ENCODE measurements around the gene PAX4. TPM values are rescaled to one million over a fixed set of nuclear protein-coding genes. Genes with fewer than 3 reads are reported as not detected.

PAX4 gene
- total and polyA plus RNA-seq, 7 experiments from 2014 or later: not detected

DNA sequence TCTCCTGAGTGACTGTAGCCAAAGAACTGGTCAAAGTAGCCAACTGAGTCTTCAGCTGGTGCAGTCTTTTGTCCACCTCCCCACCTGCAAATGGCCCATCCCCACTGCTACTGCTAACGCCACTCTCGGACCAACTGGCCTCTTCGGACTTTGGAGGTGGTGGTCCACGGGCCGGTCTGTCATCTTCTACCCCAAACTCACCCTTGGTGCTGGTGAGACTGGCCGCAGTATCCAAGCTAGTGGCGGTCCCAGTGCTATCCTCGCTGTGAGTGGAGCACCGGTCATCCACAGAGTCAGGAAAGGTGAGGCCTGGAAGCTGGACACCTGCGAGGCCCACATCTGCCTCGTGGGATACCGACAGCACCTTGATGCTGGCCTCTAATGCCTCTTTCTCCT, 33.3 kb downstream of the PAX4 start:
- DNase-seq (no peak), ATAC-seq (no peak)
- no peaks in the 10 kb centered on the region for H3K27me3 ChIP-seq (ENCODE audit: control insufficient read depth in 2 of 2, insufficient read depth in 2 of 2, low read length in 2 of 2)
- peak overlapping the region; percentile 86 to 98 (median 92) for H3K4me3 Mint-ChIP-seq
- H3K9me3 Mint-ChIP-seq: peaks cover 0 to 2% (median 0%) of the 10 kb centered on the region in 11 donors
- ChIA-PET POLR2A (interaction anchor here (0.9 to 5.9 kb wide), 4 partner anchors 67 to 192 kb away, joined by 3 to 40 read pairs (median 12); partner anchors contain the start of genes SND1 and ZNF800), CTCF (no interaction called here)
- H3K4me1 Mint-ChIP-seq: peaks cover 50 to 90% (median 80%) of the 10 kb centered on the region in 7 donors
- intact Hi-C loops (cut with micrococcal nuclease): loop anchor here (1.0 to 10.0 kb wide), 11 partner anchors 172 to 1638 kb away; partner anchors contain the start of genes HILPDA (in 2 of the 2), RBM28 (in 2 of the 2), ATP6V1F (in 1 of the 2) and IMPDH1 (in 1 of the 2)
- peak overlapping the region; percentile 87 for H3K4me3 ChIP-seq (ENCODE audit: low read length)
- peak overlapping the region; percentile 88 for H3K27ac ChIP-seq (ENCODE audit: low read depth, low read length)
- H3K4me1 ChIP-seq (ENCODE audit: control insufficient read depth in 2 of 2, insufficient read depth in 2 of 2, low read length in 2 of 2): peaks cover 45 to 55% of the 10 kb centered on the region in 2 donors
- peaks cover 8 to 38% (median 10%) of the 10 kb centered on the region in 5 donors for H3K36me3 Mint-ChIP-seq
- H3K9me3 ChIP-seq (ENCODE audit: control insufficient read depth in 2 of 3, low read length in 3 of 3): no peaks in the 10 kb centered on the region
- no peaks in the 10 kb centered on the region for H3K27me3 Mint-ChIP-seq
- H3K36me3 ChIP-seq (ENCODE audit: control insufficient read depth in 2 of 3, insufficient read depth in 3 of 3, low read length in 3 of 3): peaks cover 0 to 29% (median 6%) of the 10 kb centered on the region in 3 experiments
- peak overlapping the region; percentile 77 to 97 (median 94) for H3K27ac Mint-ChIP-seq

DNA sequence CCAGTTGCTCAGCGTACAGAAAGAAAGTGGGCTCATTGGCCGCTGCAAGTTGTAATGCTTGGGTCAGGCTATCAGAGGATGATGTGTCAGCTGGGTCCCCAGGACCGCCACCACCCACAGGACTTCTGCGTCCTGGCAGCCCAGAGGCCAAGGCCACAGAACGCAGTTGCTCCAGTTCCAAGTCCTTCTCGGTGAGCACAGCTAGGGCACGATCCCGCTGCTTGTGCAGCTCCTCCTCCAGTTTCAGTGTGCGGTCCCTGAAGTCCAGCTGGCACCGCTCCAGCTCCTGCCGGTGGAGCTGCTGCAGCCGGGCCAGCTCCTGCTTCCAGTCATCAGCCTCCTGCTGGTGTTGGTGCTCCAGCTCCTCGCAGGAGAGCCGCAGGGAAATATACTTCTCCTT, 35.6 kb downstream of the PAX4 start:
- no peaks in the 10 kb centered on the region for H3K27me3 Mint-ChIP-seq
- peak overlapping the region in 4 of 10 donors; percentile 32 to 93 (median 88) for H3K4me3 Mint-ChIP-seq
- Histone ChIP-seq H3K4me3 (ENCODE audit: low read length) (no peak overlapping the region), H3K9me3 (ENCODE audit: control insufficient read depth in 2 of 3, low read length in 3 of 3) (no peaks in the 10 kb centered on the region), H3K27ac (ENCODE audit: low read depth, low read length) (no peak overlapping the region), H3K36me3 (ENCODE audit: control insufficient read depth in 2 of 3, insufficient read depth in 3 of 3, low read length in 3 of 3) (peaks cover 0 to 43% (median 6%) of the 10 kb centered on the region in 3 experiments), H3K27me3 (ENCODE audit: control insufficient read depth in 2 of 2, insufficient read depth in 2 of 2, low read length in 2 of 2) (no peaks in the 10 kb centered on the region), H3K4me1 (ENCODE audit: control insufficient read depth in 2 of 2, insufficient read depth in 2 of 2, low read length in 2 of 2) (peaks cover 37 to 43% of the 10 kb centered on the region in 2 donors)
- peak overlapping the region in 1 of 9 donors; percentile 26 for H3K27ac Mint-ChIP-seq
- no peak for ATAC-seq
- H3K9me3 Mint-ChIP-seq: peaks cover 0 to 2% (median 0%) of the 10 kb centered on the region in 11 donors
- intact Hi-C loops (cut with micrococcal nuclease): loop anchor here in 1 of 2 donors (10.0 kb wide), 1 partner anchor 552 kb away; no protein-coding TSS in a partner anchor
- ChIA-PET POLR2A (no interaction called here), CTCF (interaction anchor here (1.1 kb wide), 1 partner anchor 138 kb away, joined by 3 read pairs; no protein-coding TSS in a partner anchor)
- H3K36me3 Mint-ChIP-seq: peaks cover 8 to 57% (median 15%) of the 10 kb centered on the region in 5 donors
- DNase-seq: no peak
- H3K4me1 Mint-ChIP-seq: peaks cover 43 to 88% (median 79%) of the 10 kb centered on the region in 7 donors

DNA sequence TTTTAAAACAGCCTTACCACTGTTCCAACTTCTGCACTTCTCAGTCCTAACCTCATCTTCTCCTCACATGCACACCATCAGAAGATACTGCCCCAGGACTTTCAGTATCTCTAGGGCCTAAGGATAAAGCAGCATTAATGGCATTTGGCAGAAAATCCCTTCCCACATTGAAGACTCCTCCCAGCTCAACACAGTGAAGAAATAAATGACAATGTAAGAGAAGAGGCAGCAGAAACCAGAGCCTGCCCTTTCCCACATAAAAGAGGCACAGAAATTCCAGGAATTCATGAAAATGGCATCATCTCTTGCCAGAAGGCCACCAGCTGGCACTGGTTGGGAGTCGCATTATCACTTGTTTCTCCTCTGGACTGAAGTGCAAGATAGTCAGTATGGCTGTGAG, 36.2 kb downstream of the PAX4 start:
- ATAC-seq (no peak), DNase-seq (no peak)
- peaks cover 37 to 43% of the 10 kb centered on the region in 2 donors for H3K4me1 ChIP-seq (ENCODE audit: control insufficient read depth in 2 of 2, insufficient read depth in 2 of 2, low read length in 2 of 2)
- H3K36me3 ChIP-seq (ENCODE audit: control insufficient read depth in 2 of 3, insufficient read depth in 3 of 3, low read length in 3 of 3): peaks cover 0 to 43% (median 6%) of the 10 kb centered on the region in 3 experiments
- POLR2A ChIA-PET: no interaction called here
- peak overlapping the region in 2 of 9 donors; percentile 9 to 57 for H3K27ac Mint-ChIP-seq
- H3K27me3 Mint-ChIP-seq: no peaks in the 10 kb centered on the region
- CTCF ChIA-PET: interaction anchor here (1.1 kb wide), 1 partner anchor 138 kb away, joined by 3 read pairs; no protein-coding TSS in a partner anchor
- H3K4me3 ChIP-seq (ENCODE audit: low read length): no peak overlapping the region
- H3K9me3 ChIP-seq (ENCODE audit: control insufficient read depth in 2 of 3, low read length in 3 of 3): no peaks in the 10 kb centered on the region
- H3K9me3 Mint-ChIP-seq: peaks cover 0 to 2% (median 0%) of the 10 kb centered on the region in 11 donors
- peak overlapping the region in 4 of 10 donors; percentile 7 to 86 (median 33) for H3K4me3 Mint-ChIP-seq
- H3K36me3 Mint-ChIP-seq: peaks cover 8 to 57% (median 19%) of the 10 kb centered on the region in 5 donors
- intact Hi-C loops (cut with micrococcal nuclease): loop anchor here in 1 of 2 donors (10.0 kb wide), 1 partner anchor 553 kb away; no protein-coding TSS in a partner anchor
- no peak overlapping the region for H3K27ac ChIP-seq (ENCODE audit: low read depth, low read length)
- H3K4me1 Mint-ChIP-seq: peaks cover 42 to 81% (median 72%) of the 10 kb centered on the region in 7 donors
- H3K27me3 ChIP-seq (ENCODE audit: control insufficient read depth in 2 of 2, insufficient read depth in 2 of 2, low read length in 2 of 2): no peaks in the 10 kb centered on the region

DNA sequence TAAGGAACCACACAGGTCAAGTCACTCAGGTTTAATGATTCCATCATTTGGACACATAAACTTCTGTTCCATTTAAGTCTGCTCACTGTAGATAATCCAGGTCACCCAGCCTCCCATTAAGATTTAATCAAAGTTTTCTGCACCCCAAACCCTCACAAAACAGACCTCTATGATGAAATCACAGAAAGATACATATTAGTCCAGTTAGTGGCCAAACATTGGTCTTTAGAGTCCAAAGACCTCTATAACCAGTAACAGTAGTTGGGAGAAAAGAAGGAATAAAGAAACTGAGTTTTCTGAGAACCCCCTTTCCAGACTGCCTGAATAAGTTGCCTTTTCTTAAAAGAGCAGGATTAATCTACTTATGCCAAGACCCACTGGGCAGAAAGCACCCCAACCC, 37.3 kb downstream of the PAX4 start:
- Histone ChIP-seq H3K4me3 (ENCODE audit: low read length) (no peak overlapping the region), H3K27me3 (ENCODE audit: control insufficient read depth in 2 of 2, insufficient read depth in 2 of 2, low read length in 2 of 2) (no peaks in the 10 kb centered on the region), H3K9me3 (ENCODE audit: control insufficient read depth in 2 of 3, low read length in 3 of 3) (no peaks in the 10 kb centered on the region), H3K36me3 (ENCODE audit: control insufficient read depth in 2 of 3, insufficient read depth in 3 of 3, low read length in 3 of 3) (peaks cover 0 to 43% (median 6%) of the 10 kb centered on the region in 3 experiments), H3K27ac (ENCODE audit: low read depth, low read length) (no peak overlapping the region), H3K4me1 (ENCODE audit: control insufficient read depth in 2 of 2, insufficient read depth in 2 of 2, low read length in 2 of 2) (peaks cover 33 to 37% of the 10 kb centered on the region in 2 donors)
- Mint-ChIP-seq H3K9me3 (peaks cover 0 to 2% (median 0%) of the 10 kb centered on the region in 11 donors), H3K27me3 (no peaks in the 10 kb centered on the region), H3K4me1 (peaks cover 38 to 70% (median 61%) of the 10 kb centered on the region in 7 donors), H3K4me3 (peak overlapping the region in 2 of 10 donors; percentile 40 to 41), H3K36me3 (peaks cover 8 to 58% (median 19%) of the 10 kb centered on the region in 5 donors), H3K27ac (peak overlapping the region in 3 of 9 donors; percentile 0 to 13 (median 7))
- ChIA-PET CTCF (no interaction called here), POLR2A (no interaction called here)
- DNase-seq: no peak
- ATAC-seq: no peak
- intact Hi-C loops (cut with micrococcal nuclease): loop anchor here in 1 of 2 donors (10.0 kb wide), 1 partner anchor 554 kb away; no protein-coding TSS in a partner anchor

DNA sequence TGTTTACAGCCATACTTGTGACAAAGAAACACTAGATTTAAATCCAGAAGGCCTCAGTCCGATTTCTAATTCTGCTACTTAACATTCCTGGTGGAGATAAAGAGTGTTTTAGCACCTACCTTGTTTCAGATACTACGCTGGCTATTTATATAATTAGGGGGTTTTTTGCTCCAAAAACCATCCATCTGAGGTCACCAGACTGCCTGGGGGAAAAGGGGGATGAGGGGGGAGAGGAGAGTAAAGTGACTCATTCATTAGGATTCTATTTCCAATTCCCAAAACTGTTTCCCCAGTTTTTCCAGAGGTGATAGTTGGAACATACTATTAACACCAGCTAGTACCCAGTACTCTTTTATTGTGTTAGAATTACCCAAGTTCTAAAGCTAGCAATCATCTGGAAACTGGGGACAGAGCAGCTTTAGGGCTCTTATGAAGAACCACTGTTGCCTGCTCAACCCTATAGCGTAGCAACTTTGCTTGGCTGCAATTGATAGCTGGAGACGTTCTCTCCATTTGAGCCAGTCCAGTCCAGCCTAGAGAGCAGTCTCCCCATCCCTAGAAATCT, 39.1 kb downstream of the PAX4 start:
- H3K27me3 Mint-ChIP-seq: no peaks in the 10 kb centered on the region
- ATAC-seq: no peak
- H3K27ac Mint-ChIP-seq: peak overlapping the region in 2 of 9 donors; percentile 8 to 34
- H3K36me3 Mint-ChIP-seq: peaks cover 8 to 59% (median 22%) of the 10 kb centered on the region in 5 donors
- H3K4me3 Mint-ChIP-seq: no peak overlapping the region
- CTCF ChIA-PET: interaction anchor here (0.6 to 0.9 kb wide), 2 partner anchors 45 to 231 kb away, joined by 8 to 10 read pairs; no protein-coding TSS in a partner anchor
- H3K9me3 Mint-ChIP-seq: peaks cover 0 to 2% (median 0%) of the 10 kb centered on the region in 11 donors
- Histone ChIP-seq H3K9me3 (ENCODE audit: control insufficient read depth in 2 of 3, low read length in 3 of 3) (no peaks in the 10 kb centered on the region), H3K4me3 (ENCODE audit: low read length) (no peak overlapping the region), H3K36me3 (ENCODE audit: control insufficient read depth in 2 of 3, insufficient read depth in 3 of 3, low read length in 3 of 3) (peaks cover 0 to 42% (median 6%) of the 10 kb centered on the region in 3 experiments), H3K27ac (ENCODE audit: low read depth, low read length) (no peak overlapping the region), H3K27me3 (ENCODE audit: control insufficient read depth in 2 of 2, insufficient read depth in 2 of 2, low read length in 2 of 2) (no peaks in the 10 kb centered on the region), H3K4me1 (ENCODE audit: control insufficient read depth in 2 of 2, insufficient read depth in 2 of 2, low read length in 2 of 2) (peaks cover 20 to 24% of the 10 kb centered on the region in 2 donors)
- no peak for DNase-seq
- peaks cover 27 to 53% (median 47%) of the 10 kb centered on the region in 7 donors for H3K4me1 Mint-ChIP-seq
- intact Hi-C loops (cut with micrococcal nuclease): no loop called here
- POLR2A ChIA-PET: no interaction called here

DNA sequence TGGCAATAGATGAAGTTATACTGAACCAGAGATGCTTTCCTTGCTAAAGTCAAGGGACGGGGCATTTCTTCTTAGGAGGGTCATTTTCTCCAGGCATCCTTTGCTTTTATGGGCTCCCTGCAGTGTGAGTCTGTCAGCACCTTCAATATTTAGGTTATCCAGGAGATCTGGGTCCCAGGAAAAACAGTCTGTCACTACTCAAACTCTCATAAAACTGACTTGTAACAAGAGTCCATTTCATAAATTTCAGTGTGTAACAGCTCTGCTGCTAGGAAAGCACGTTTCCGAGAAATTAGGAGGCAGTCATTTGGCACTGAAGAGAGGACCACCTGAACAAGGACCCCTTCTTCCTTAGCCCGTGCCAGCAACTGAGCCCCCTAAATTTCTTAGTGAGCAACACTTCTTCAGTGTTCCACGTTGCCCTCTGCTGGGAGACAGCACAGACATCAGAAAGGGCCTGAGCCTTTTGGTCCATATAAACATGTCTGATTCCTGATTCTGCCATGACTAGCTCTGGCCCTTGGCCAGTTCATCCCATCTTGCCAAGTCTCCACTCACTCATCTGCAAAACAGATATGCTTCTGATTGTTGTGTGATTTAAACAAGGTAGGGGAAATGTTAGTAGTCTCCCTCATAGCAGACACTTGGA, 39.8 kb downstream of the PAX4 start:
- ChIA-PET POLR2A (no interaction called here), CTCF (interaction anchor here (0.6 kb wide), 1 partner anchor 46 kb away, joined by 8 read pairs; no protein-coding TSS in a partner anchor)
- intact Hi-C loops (cut with micrococcal nuclease): no loop called here

More for the DNA sequence above, 39.8 kb downstream of the PAX4 start:
- DNase-seq: no peak
- Mint-ChIP-seq H3K27ac (no peak overlapping the region), H3K4me3 (no peak overlapping the region), H3K27me3 (no peaks in the 10 kb centered on the region), H3K9me3 (peaks cover 0 to 2% (median 0%) of the 10 kb centered on the region in 11 donors), H3K4me1 (peaks cover 21 to 46% (median 40%) of the 10 kb centered on the region in 7 donors), H3K36me3 (peaks cover 5 to 52% (median 21%) of the 10 kb centered on the region in 5 donors)
- no peak overlapping the region for H3K27ac ChIP-seq (ENCODE audit: low read depth, low read length)
- H3K27me3 ChIP-seq (ENCODE audit: control insufficient read depth in 2 of 2, insufficient read depth in 2 of 2, low read length in 2 of 2): no peaks in the 10 kb centered on the region
- peaks cover 14 to 18% of the 10 kb centered on the region in 2 donors for H3K4me1 ChIP-seq (ENCODE audit: control insufficient read depth in 2 of 2, insufficient read depth in 2 of 2, low read length in 2 of 2)
- H3K9me3 ChIP-seq (ENCODE audit: control insufficient read depth in 2 of 3, low read length in 3 of 3): no peaks in the 10 kb centered on the region
- peaks cover 0 to 42% (median 6%) of the 10 kb centered on the region in 3 experiments for H3K36me3 ChIP-seq (ENCODE audit: control insufficient read depth in 2 of 3, insufficient read depth in 3 of 3, low read length in 3 of 3)
- no peak overlapping the region for H3K4me3 ChIP-seq (ENCODE audit: low read length)
- ATAC-seq: no peak
